Sciatic nerve (tissue), 2 donors: ENCODE results near the gene MISP3. TPM values are rescaled to one million over a fixed set of nuclear protein-coding genes. Genes with fewer than 3 reads are reported as not detected.

Source experiments
- ATAC-seq: fragments of 200-7000 bp; cut with Tn5 transposase; one replicate; pipeline ENCODE4 v1.9.1; 2020; ENCODE audit warnings: mild to moderate bottlenecking, moderate library complexity
- DNase-seq: peaks from one replicate; pipeline ENCODE4 v3.0.0-alpha.2; 2020; ENCODE audit warnings: low spot score
- intact Hi-C: fragments of 100-400 bp; cut with DNase I; formaldehyde crosslinking; loops from one replicate; pipeline ENCODE4 v1.14.2; 2022
- total RNA-seq: library from RNA; stranded (reverse); fragmentation: NEBNext Ultra II Directional; extraction: Animal tissue kit (Norgen Biotek cat#: 25700); gene quantifications from one replicate; pipeline ENCODE4 v1.2.1, GENCODE V29; 2021
- donor health status: DM: no; HTN: no; CAD: no.
- donor health status: DM: no; HTN: no; CAD: no.

Gene MISP3
- total RNA-seq, 1 donor from 2014 or later: 5.6 TPM

- no peak for DNase-seq
- intact Hi-C loops: no loop called here
- no peak for ATAC-seq
Observed at GRCh38 chr19:14114854-14115253, 42.3 kb downstream of the MISP3 start.

- DNase-seq (no peak), ATAC-seq (no peak)
- intact Hi-C loops: no loop called here
Observed at GRCh38 chr19:14115756-14116155, 43.2 kb downstream of the MISP3 start.

GRCh38 chr19:14116525-14116917 lies 43.9 kb downstream of the MISP3 start:
- ATAC-seq: no peak
- intact Hi-C loops: no loop called here
- no peak for DNase-seq

GRCh38 chr19:14116918-14117578 lies 44.5 kb downstream of the MISP3 start:
- intact Hi-C loops: no loop called here
- peak; percentile 77 for DNase-seq
- no peak for ATAC-seq

GRCh38 chr19:14117668-14118164 lies 45.1 kb downstream of the MISP3 start, which contains the start of gene PRKACA:
PRKACA (minus strand) TSS chr19:14117762; CDS start chr19:14117547, 215 bp downstream.
- intact Hi-C loops: no loop called here
- ATAC-seq (peak; percentile 95), DNase-seq (peak; percentile 99)

- DNase-seq (peak; percentile 86), ATAC-seq (peak; percentile 78)
- intact Hi-C loops: no loop called here
Observed at GRCh38 chr19:14118165-14119051, 45.8 kb downstream of the MISP3 start.

- intact Hi-C loops: no loop called here
- DNase-seq: no peak
Observed at GRCh38 chr19:14119146-14119545, 46.6 kb downstream of the MISP3 start.

GRCh38 chr19:14119644-14120496 lies 47.3 kb downstream of the MISP3 start:
- no peak for DNase-seq
- ATAC-seq: no peak
- intact Hi-C loops: no loop called here

More at GRCh38 chr19:14119146-14119545, 46.6 kb downstream of the MISP3 start:
- ATAC-seq: no peak

GRCh38 chr19:14120497-14120780 lies 47.9 kb downstream of the MISP3 start:
- DNase-seq: no peak
- intact Hi-C loops: no loop called here
- ATAC-seq: no peak

- no peak for DNase-seq
- intact Hi-C loops: no loop called here
- ATAC-seq: no peak
Observed at GRCh38 chr19:14122924-14123323, 50.3 kb downstream of the MISP3 start.

Other genes starting within 250 kb of the MISP3 start
- 1.4 TPM for gene NANOS3, start 195.7 kb upstream of the MISP3 start, total RNA-seq
- gene BRME1, start 166.7 kb upstream of the MISP3 start, total RNA-seq: 3.4 TPM
- gene CC2D1A, start 166.6 kb upstream of the MISP3 start, total RNA-seq: 45.3 TPM
- 17.8 TPM for gene PODNL1, start 134.4 kb upstream of the MISP3 start, total RNA-seq
- 24.7 TPM for gene DCAF15, start 120.3 kb upstream of the MISP3 start, total RNA-seq
- 16.1 TPM for gene RFX1, start 66.5 kb upstream of the MISP3 start, total RNA-seq
- gene RLN3, start 44.6 kb upstream of the MISP3 start, total RNA-seq: not detected
- gene IL27RA, start 41.0 kb upstream of the MISP3 start, total RNA-seq: 5.7 TPM
- gene PALM3, start 10.7 kb upstream of the MISP3 start, total RNA-seq: 4.5 TPM
- gene C19orf67, start 13.0 kb downstream of the MISP3 start, total RNA-seq: not detected
- 22.2 TPM for gene SAMD1, start 18.0 kb downstream of the MISP3 start, total RNA-seq
- 78.0 TPM for gene PRKACA, start 45.0 kb downstream of the MISP3 start, total RNA-seq
- 0.22 TPM for gene ASF1B, start 63.8 kb downstream of the MISP3 start, total RNA-seq
- gene ADGRL1, start 133.4 kb downstream of the MISP3 start, total RNA-seq: 11.8 TPM